IMR-90 (cell line): ENCODE data around the gene ADGRD1. TPM values are rescaled to one million over a fixed set of nuclear protein-coding genes. Genes with fewer than 3 reads are reported as not detected.

Source experiments
- ATAC-seq: fragments of 200-7000 bp; cut with Tn5 transposase; 2 replicates; pipeline ENCODE4 v1.9.1; 2020; ENCODE audit warnings: low read depth, mild to moderate bottlenecking, moderate library complexity
- BruUV-seq: library from RNA; stranded (reverse); fragments of 400-500 nt; replicated peaks from 2 replicates; lab custom pipeline; 2021; lab: Mats Ljungman, UMichigan
- CTCF ChIA-PET: fragments of 300-600 bp; formaldehyde crosslinking; extraction: SDS; loops from one replicate; lab custom pipeline; 2021; ENCODE audit warnings: antibody characterized with exemption; lab: Yijun Ruan, JAX
- POLR2A ChIA-PET: fragments of 300-600 bp; sonication (Branson Sonifier 250); formaldehyde crosslinking; loops from one replicate; lab custom pipeline; 2022; ENCODE audit warnings: antibody characterized with exemption; ENCODE audit not compliant: unreplicated experiment; lab: Charles Lee
- DNase-seq: peaks from one replicate; pipeline ENCODE4 v3.0.0; 2013
- H2AFZ ChIP-seq: replicated peaks from 2 replicates; pipeline ENCODE3; 2013; ENCODE audit warnings: low read length, mild to moderate bottlenecking; ENCODE audit not compliant: poor library complexity
- H2AK5ac ChIP-seq: 2 replicates; pipeline ENCODE4 v1.6.1; 2013; ENCODE audit warnings: low read depth, low read length, inconsistent platforms
- H2AK9ac ChIP-seq: replicated peaks from 2 replicates; pipeline ENCODE3; 2013; ENCODE audit warnings: mild to moderate bottlenecking, low read depth, low read length, moderate library complexity; ENCODE audit not compliant: poor library complexity
- H2BK120ac ChIP-seq: 2 replicates; pipeline ENCODE4 v1.6.1; 2013; ENCODE audit warnings: low read depth, low read length, inconsistent platforms
- H2BK15ac ChIP-seq: 3 replicates; pipeline ENCODE4 v1.6.1; 2013; ENCODE audit warnings: low read depth, low read length, inconsistent platforms
- H2BK20ac ChIP-seq: 2 replicates; pipeline ENCODE4 v1.6.1; 2013; ENCODE audit warnings: low read depth, mild to moderate bottlenecking, inconsistent platforms, low read length, moderate library complexity
- H2BK5ac ChIP-seq: 2 replicates; pipeline ENCODE4 v1.6.1; 2013; ENCODE audit warnings: mild to moderate bottlenecking, low read depth, low read length, inconsistent platforms; ENCODE audit not compliant: poor library complexity, severe bottlenecking
- H3K14ac ChIP-seq: replicated peaks from 2 replicates; pipeline ENCODE4 v1.6.1; 2013; ENCODE audit warnings: low read depth, low read length, inconsistent platforms
- H3K18ac ChIP-seq: 2 replicates; pipeline ENCODE4 v1.6.1; 2013; ENCODE audit warnings: low read depth, low read length, control low read depth
- H3K23ac ChIP-seq: 2 replicates; pipeline ENCODE4 v1.6.1; 2013; ENCODE audit warnings: low read depth, low read length, inconsistent platforms
- H3K27ac ChIP-seq: 2 replicates; pipeline ENCODE4 v1.5.1; 2013; ENCODE audit warnings: mild to moderate bottlenecking, control low read depth, low read length; ENCODE audit not compliant: insufficient read depth
- H3K27me3 ChIP-seq: 2 replicates; pipeline ENCODE4 v1.6.1; 2013; ENCODE audit warnings: low read length; ENCODE audit not compliant: control insufficient read depth, insufficient read depth
- H3K36me3 ChIP-seq: 2 replicates; pipeline ENCODE4 v1.6.1; 2013; ENCODE audit warnings: low read length, mixed read lengths; ENCODE audit not compliant: control insufficient read depth, insufficient read depth
- H3K4ac ChIP-seq: 2 replicates; pipeline ENCODE4 v1.6.1; 2013; ENCODE audit warnings: low read depth, low read length, inconsistent platforms
- H3K4me1 ChIP-seq: 2 replicates; pipeline ENCODE4 v1.6.1; 2013; ENCODE audit warnings: low read length, mixed read lengths; ENCODE audit not compliant: control insufficient read depth, insufficient read depth
- H3K4me2 ChIP-seq: 2 replicates; pipeline ENCODE4 v1.6.1; 2013; ENCODE audit warnings: low read depth, mild to moderate bottlenecking, control low read depth, low read length, moderate library complexity
- H3K4me3 ChIP-seq: 2 replicates; pipeline ENCODE4 v1.5.1; 2013; ENCODE audit warnings: low read depth, mild to moderate bottlenecking, control low read depth, low read length, moderate library complexity; ENCODE audit not compliant: insufficient read depth
- H3K56ac ChIP-seq: 2 replicates; pipeline ENCODE4 v1.6.1; 2013; ENCODE audit warnings: low read length, inconsistent platforms; ENCODE audit not compliant: insufficient read depth; ENCODE audit errors: extremely low read depth
- H3K79me1 ChIP-seq, 2 experiments: 2 replicates each; pipeline ENCODE4 v1.6.1; 2013; ENCODE audit warnings: low read length in 2 of 2, inconsistent platforms in 1 of 2, low read depth in 1 of 2
- H3K9ac ChIP-seq: 2 replicates; pipeline ENCODE4 v1.6.1; 2013; ENCODE audit warnings: low read depth, low read length, control low read depth
- H3K9me1 ChIP-seq: 2 replicates; pipeline ENCODE4 v1.6.1; 2013; ENCODE audit warnings: low read length, inconsistent platforms; ENCODE audit not compliant: insufficient read depth
- H3K9me3 ChIP-seq: 2 replicates; pipeline ENCODE4 v1.6.1; 2013; ENCODE audit warnings: low read length; ENCODE audit not compliant: control insufficient read depth, insufficient read depth
- H4K20me1 ChIP-seq: 2 replicates; pipeline ENCODE4 v1.6.1; 2013; ENCODE audit warnings: low read length, inconsistent platforms; ENCODE audit not compliant: insufficient read depth
- H4K5ac ChIP-seq: 2 replicates; pipeline ENCODE4 v1.6.1; 2013; ENCODE audit warnings: mild to moderate bottlenecking, low read depth, low read length, control low read depth
- H4K8ac ChIP-seq, 2 experiments: 2 replicates each; pipeline ENCODE4 v1.6.1; 2013; ENCODE audit warnings: low read depth in 2 of 2, low read length in 2 of 2, control low read depth in 1 of 2, inconsistent platforms in 1 of 2
- H4K91ac ChIP-seq: 2 replicates; pipeline ENCODE4 v1.6.1; 2013; ENCODE audit warnings: low read depth, low read length, inconsistent platforms; ENCODE audit not compliant: insufficient read depth
- BHLHE40 ChIP-seq: fragments of 150-350 bp; IDR thresholded peaks from 2 replicates; pipeline ENCODE4 v1.6.1; 2016; ENCODE audit warnings: mild to moderate bottlenecking, low read depth, low read length
- CEBPB ChIP-seq: IDR thresholded peaks from 2 replicates; pipeline ENCODE4 v1.6.1; 2012; ENCODE audit warnings: low read depth, low read length, improper control_type of control experiment
- CHD1 ChIP-seq: IDR thresholded peaks from 2 replicates; pipeline ENCODE4 v1.6.1; 2012; ENCODE audit warnings: low read depth, low read length, improper control_type of control experiment
- FOS ChIP-seq: fragments of 150-350 bp; IDR thresholded peaks from 2 replicates; pipeline ENCODE4 v1.6.1; 2016; ENCODE audit warnings: low read depth, low read length
- MAFK ChIP-seq: IDR thresholded peaks from 2 replicates; pipeline ENCODE4 v1.6.1; 2012; ENCODE audit warnings: low read depth, low read length, improper control_type of control experiment
- MAZ ChIP-seq: IDR thresholded peaks from 2 replicates; pipeline ENCODE4 v1.6.1; 2012; ENCODE audit warnings: low read depth, mild to moderate bottlenecking, low read length, improper control_type of control experiment, moderate library complexity, borderline replicate concordance
- MXI1 ChIP-seq: IDR thresholded peaks from 2 replicates; pipeline ENCODE4 v1.6.1; 2012; ENCODE audit warnings: low read depth, mild to moderate bottlenecking, low read length, moderate library complexity, borderline replicate concordance
- RAD21 ChIP-seq: IDR thresholded peaks from 2 replicates; pipeline ENCODE4 v1.6.1; 2012; ENCODE audit warnings: low read length, improper control_type of control experiment
- RCOR1 ChIP-seq: IDR thresholded peaks from 2 replicates; pipeline ENCODE4 v1.6.1; 2012; ENCODE audit warnings: mild to moderate bottlenecking, low read length, improper control_type of control experiment; ENCODE audit not compliant: insufficient replicate concordance
- SMC3 ChIP-seq: fragments of 150-350 bp; IDR thresholded peaks from 2 replicates; pipeline ENCODE4 v1.6.1; 2016; ENCODE audit warnings: low read depth, mild to moderate bottlenecking, antibody characterized with exemption, low read length, moderate library complexity
- USF2 ChIP-seq: fragments of 150-350 bp; IDR thresholded peaks from 2 replicates; pipeline ENCODE4 v1.6.1; 2017; ENCODE audit warnings: mild to moderate bottlenecking, antibody characterized with exemption, low read length, low read depth
- whole genome bisulfite sequencing, 2 experiments: methylation state at CpG; one replicate each; pipeline versions ENCODE4 v1.1.5 to v1.1.7; 2013; ENCODE audit warnings: missing lambda C conversion rate in 2 of 2; ENCODE audit not compliant: insufficient read length in 1 of 2; ENCODE audit errors: extremely low coverage in 2 of 2; 5-methylcytosine and 5-hydroxymethylcytosine counted together
- dilution Hi-C: fragments of 300-500 bp; cut with HindIII; formaldehyde crosslinking; loops from one replicate; pipeline ENCODE4 v1.14.3; 2018; ENCODE audit warnings: low sequenced_read_pairs; ENCODE audit not compliant: unreplicated experiment
- in situ Hi-C: fragments of 300-500 bp; cut with MboI; formaldehyde crosslinking; loops from 3 replicates; pipeline ENCODE4 v1.14.3; 2019; ENCODE audit warnings: low sequenced_read_pairs, inconsistent platforms, mixed read lengths
- intact Hi-C: fragments of 100-400 bp; cut with micrococcal nuclease; formaldehyde crosslinking; loops from 2 replicates; pipeline ENCODE4 v1.10.0; 2022
- polyA plus RNA-seq, 3 experiments: library from polyadenylated mRNA; depleted of rRNA; stranded (reverse); fragments of >200 nt; gene quantifications; 2 replicates each; pipeline ENCODE4 v1.2.3, GENCODE V29; 2012; ENCODE audit warnings: low replicate concordance in 1 of 3
- total RNA-seq: library from RNA; depleted of rRNA; stranded (reverse); fragments of >200 nt; gene quantifications from 2 replicates; pipeline ENCODE4 v1.2.3, GENCODE V29; 2012
- TF ChIP-seq, protein P1 (sequence below): fragments of 150-350 bp; IDR thresholded peaks from 2 replicates; pipeline ENCODE4 v1.6.1; 2016; ENCODE audit warnings: low read depth, mild to moderate bottlenecking, low read length, moderate library complexity, borderline replicate concordance

Gene ADGRD1
- total and polyA plus RNA-seq, 2 of the 4 experiments (the other 2 are of a cell fraction), result not detected

- no peak for TF ChIP-seq FOS
Measured at GRCh38 chr12:130993759-130994670, 40.3 kb downstream of the ADGRD1 start (continued).

- intact Hi-C loops (no loop called here), dilution Hi-C loops (no loop called here), in situ Hi-C loops (no loop called here)
- Histone ChIP-seq H2AK5ac (no peak overlapping the region), H3K36me3 (no peaks in the 10 kb centered on the region), H2AFZ (no peak overlapping the region), H3K18ac (no peak overlapping the region), H2BK5ac (no peak overlapping the region), H3K4me3 (no peak overlapping the region), H2BK15ac (no peak overlapping the region), H3K4me1 (no peaks in the 10 kb centered on the region), H2AK9ac (no peak overlapping the region), H3K56ac (no peak overlapping the region), H3K9me3 (peaks cover 26% of the 10 kb centered on the region), H3K23ac (no peak overlapping the region), H3K9me1 (no peaks in the 10 kb centered on the region), H3K9ac (no peak overlapping the region), H3K27ac (no peak overlapping the region), H3K4me2 (no peak overlapping the region), H4K20me1 (no peaks in the 10 kb centered on the region), H2BK20ac (no peak overlapping the region), H4K91ac (no peak overlapping the region), H3K4ac (no peak overlapping the region), H3K79me1 (no peaks in the 10 kb centered on the region), H2BK120ac (no peak overlapping the region), H4K5ac (no peak overlapping the region), H3K14ac (no peak overlapping the region), H3K27me3 (no peaks in the 10 kb centered on the region), H4K8ac (no peak overlapping the region)
- DNase-seq (no peak), ATAC-seq (no peak)
- WGBS, 2 experiments, result 93% methylated on average over 3 of the region's 12 CpGs; no CpG with 5 or more reads in 1 of the 2 experiments
- CTCF ChIA-PET, result no interaction called here
- POLR2A ChIA-PET, result no interaction called here
- no TSS peak for BruUV-seq
- TF ChIP-seq MAFK, result no peak
- no peak for TF ChIP-seq CEBPB
- TF ChIP-seq RCOR1, result no peak
- TF ChIP-seq, protein P1, sequence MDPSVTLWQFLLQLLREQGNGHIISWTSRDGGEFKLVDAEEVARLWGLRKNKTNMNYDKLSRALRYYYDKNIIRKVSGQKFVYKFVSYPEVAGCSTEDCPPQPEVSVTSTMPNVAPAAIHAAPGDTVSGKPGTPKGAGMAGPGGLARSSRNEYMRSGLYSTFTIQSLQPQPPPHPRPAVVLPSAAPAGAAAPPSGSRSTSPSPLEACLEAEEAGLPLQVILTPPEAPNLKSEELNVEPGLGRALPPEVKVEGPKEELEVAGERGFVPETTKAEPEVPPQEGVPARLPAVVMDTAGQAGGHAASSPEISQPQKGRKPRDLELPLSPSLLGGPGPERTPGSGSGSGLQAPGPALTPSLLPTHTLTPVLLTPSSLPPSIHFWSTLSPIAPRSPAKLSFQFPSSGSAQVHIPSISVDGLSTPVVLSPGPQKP, result no peak
- TF ChIP-seq SMC3, result no peak
- TF ChIP-seq MAZ, result no peak
- TF ChIP-seq BHLHE40, result no peak
- TF ChIP-seq RAD21, result no peak
- TF ChIP-seq MXI1, result no peak
- TF ChIP-seq CHD1, result no peak
- TF ChIP-seq USF2, result no peak
- no peak for TF ChIP-seq FOS
Measured at GRCh38 chr12:130994821-130995375, 41.2 kb downstream of the ADGRD1 start.
